Transverse colon (tissue), 4 donors: ENCODE measurements around the gene RBM44. TPM values are rescaled to one million over a fixed set of nuclear protein-coding genes. Genes with fewer than 3 reads are reported as not detected.
"Not testable (repeated sequence)": the region's sequence is repeated elsewhere in the genome, so short reads cannot be mapped to it uniquely, and the experiment has no call there.

ENCODE experiments used
- DNase-seq: peaks from one replicate; pipeline ENCODE4 v3.0.0-alpha.2; 2019
- H3K27ac ChIP-seq, 4 donors: fragments of 200-600 bp; sonication (generic); 2 replicates each; pipeline ENCODE4 v1.5.1; 2016 to 2018; ENCODE audit warnings: inconsistent platforms in 4 of 4
- H3K27me3 ChIP-seq: fragments of 200-600 bp; sonication (generic); 2 replicates; pipeline ENCODE4 v1.5.1; 2017; ENCODE audit warnings: inconsistent platforms
- H3K36me3 ChIP-seq, 4 donors: fragments of 200-600 bp; sonication (generic); 2 replicates each; pipeline ENCODE4 v1.5.1; 2017 to 2019; ENCODE audit warnings: inconsistent platforms in 4 of 4
- H3K4me1 ChIP-seq, 4 donors: fragments of 200-600 bp; sonication (generic); 2 replicates each; pipeline ENCODE4 v1.5.1; 2017 to 2020; ENCODE audit warnings: inconsistent platforms in 4 of 4
- H3K4me3 ChIP-seq, 4 donors: fragments of 200-600 bp; sonication (generic); 1 replicate in 1 of 4; 2 replicates in 3 of 4; pipeline versions ENCODE4 v1.5.1 to v1.6.1; 2017 to 2019; ENCODE audit warnings: inconsistent platforms in 4 of 4
- H3K9me3 ChIP-seq, 2 donors: fragments of 200-600 bp; sonication (generic); 2 replicates each; pipeline ENCODE4 v1.5.1; 2017 to 2019; ENCODE audit warnings: inconsistent platforms in 2 of 2
- CTCF ChIP-seq, 5 experiments: fragments of 200-600 bp in 3 of 5; fragments of 450-650 bp in 2 of 5; sonication (generic) in 3 of 5; IDR thresholded peaks; 1 replicate in 2 of 5; 2 replicates in 3 of 5; pipeline ENCODE4 v1.5.1; 2016 to 2017; ENCODE audit warnings: antibody characterized with exemption in 5 of 5, inconsistent platforms in 3 of 5, mild to moderate bottlenecking in 2 of 5, moderate library complexity in 1 of 5
- EP300 ChIP-seq: sonication (generic); formaldehyde crosslinking; IDR thresholded peaks from one replicate; pipeline ENCODE4 v1.6.1; 2017; ENCODE audit warnings: antibody characterized with exemption, low read depth
- POLR2A ChIP-seq: fragments of 450-650 bp; IDR thresholded peaks from one replicate; pipeline ENCODE4 v1.6.1; 2016; ENCODE audit warnings: antibody characterized with exemption, mild to moderate bottlenecking, moderate library complexity
- POLR2AphosphoS5 ChIP-seq, 3 donors: sonication (generic); formaldehyde crosslinking; IDR thresholded peaks; one replicate each; pipeline ENCODE4 v1.6.1; 2016; ENCODE audit warnings: antibody characterized with exemption in 3 of 3
- WGBS, 2 donors: methylation state at CpG; one replicate each; pipeline ENCODE4 v1.1.5; 2018; ENCODE audit warnings: low coverage in 1 of 2; 5-methylcytosine and 5-hydroxymethylcytosine counted together
- in situ Hi-C, 4 donors: fragments of 200-750 bp; cut with MboI; loops; one replicate each; pipeline versions ENCODE4 v1.15.0 to v1.15.1; 2017; ENCODE audit warnings: low sequenced_read_pairs in 3 of 4, low pct_ligation_motif_present in 1 of 4, low pct_unique_long_range_greater_than_20kb in 1 of 4
- intact Hi-C: fragments of 100-400 bp; cut with DNase I; formaldehyde crosslinking; loops from one replicate; pipeline ENCODE4 v1.15.1; 2023; ENCODE audit warnings: low total_unique reads
- total RNA-seq, 4 donors: library from RNA; depleted of rRNA; stranded (reverse); fragments of >200 nt; gene quantifications; one replicate each; pipeline ENCODE4 v1.1.0, GENCODE V29; 2016

The RBM44 gene
- total RNA-seq, 4 donors from 2014 or later: 0.27 to 1.2 (median 0.95) TPM; not detected in 1

GRCh38 chr2:237758185-237758584 is 40.4 kb upstream of the RBM44 start:
- Histone ChIP-seq H3K36me3 (peaks cover 0 to 63% (median 20%) of the 10 kb centered on the region in 4 donors), H3K4me3 (no peak overlapping the region), H3K27ac (no peak overlapping the region), H3K9me3 (no peaks in the 10 kb centered on the region), H3K4me1 (no peaks in the 10 kb centered on the region), H3K27me3 (no peaks in the 10 kb centered on the region)
- WGBS, 2 donors: 94% methylated on average over 8 to 10 of the region's 10 CpGs
- TF ChIP-seq EP300 (no peak), POLR2AphosphoS5 (IDR thresholded peaks at IDR 0.05) (no peak), POLR2A (no peak), CTCF (IDR thresholded peaks at IDR 0.05) (no peak)
- intact Hi-C loops (no loop called here), in situ Hi-C loops (loop anchor here in 1 of 4 donors (10.0 kb wide), 1 partner anchor 173 kb away; no protein-coding TSS in a partner anchor)
- DNase-seq: no peak

- no peaks in the 10 kb centered on the region for H3K9me3 ChIP-seq
Observed at GRCh38 chr2:237759176-237759575, 39.4 kb upstream of the RBM44 start.

GRCh38 chr2:237760506-237761502 is 37.8 kb upstream of the RBM44 start:
- no peak for DNase-seq
- Histone ChIP-seq H3K36me3 (peaks cover 0 to 39% (median 13%) of the 10 kb centered on the region in 4 donors), H3K4me3 (no peak overlapping the region), H3K27ac (no peak overlapping the region), H3K27me3 (no peaks in the 10 kb centered on the region), H3K4me1 (no peaks in the 10 kb centered on the region), H3K9me3 (no peaks in the 10 kb centered on the region)
- intact Hi-C loops: no loop called here
- TF ChIP-seq POLR2AphosphoS5 (IDR thresholded peaks at IDR 0.05) (no peak), EP300 (no peak), POLR2A (no peak), CTCF (IDR thresholded peaks at IDR 0.05) (no peak)
- 89% methylated on average over 9 to 23 of the region's 23 CpGs for WGBS, 2 donors
- in situ Hi-C loops: no loop called here

More at GRCh38 chr2:237759176-237759575, 39.4 kb upstream of the RBM44 start:
- no peak for DNase-seq
- TF ChIP-seq EP300 (no peak), POLR2AphosphoS5 (IDR thresholded peaks at IDR 0.05) (no peak), POLR2A (no peak), CTCF (IDR thresholded peaks at IDR 0.05) (no peak)
- Histone ChIP-seq H3K36me3 (peaks cover 0 to 55% (median 18%) of the 10 kb centered on the region in 4 donors), H3K4me1 (no peaks in the 10 kb centered on the region), H3K27me3 (no peaks in the 10 kb centered on the region), H3K27ac (no peak overlapping the region), H3K4me3 (no peak overlapping the region)
- intact Hi-C loops: no loop called here
- in situ Hi-C loops: loop anchor here in 1 of 4 donors (10.0 kb wide), 1 partner anchor 174 kb away; no protein-coding TSS in a partner anchor
- WGBS, 2 donors: 90% methylated on average over 10 of the region's 10 CpGs; no CpG with 5 or more reads in 1 of the 2 donors

GRCh38 chr2:237762291-237763182 is 36.0 kb upstream of the RBM44 start:
- DNase-seq, in situ Hi-C loops, H3K27ac ChIP-seq, H3K27me3 ChIP-seq, H3K9me3 ChIP-seq, H3K4me3 ChIP-seq, H3K4me1 ChIP-seq, intact Hi-C loops: not testable (repeated sequence)
- peaks cover 0 to 36% (median 16%) of the 10 kb centered on the region in 4 donors for H3K36me3 ChIP-seq
- WGBS, 2 donors: 88 to 94% methylated on average over 9 of the region's 9 CpGs
